Inferior parietal cortex (tissue), 1 donor: Measurements from ENCODE around the gene MAL.
"Not testable (repeated sequence)": the region's sequence is repeated elsewhere in the genome, so short reads cannot be mapped to it uniquely, and the experiment has no call there.

ENCODE experiments used
- DNase-seq: peaks from one replicate; pipeline ENCODE4 v3.0.0-alpha.2; 2016; ENCODE audit errors: extremely low spot score

The MAL gene

GRCh38 chr2:95098273-95098672 is 72.8 kb downstream of the MAL start:
- DNase-seq, result not testable (repeated sequence)

GRCh38 chr2:95099910-95100309 is 74.4 kb downstream of the MAL start:
- DNase-seq, result no peak
